ENCODE data around the gene FGF2.
"Not testable (repeated sequence)": the region's sequence is repeated elsewhere in the genome, so short reads cannot be mapped to it uniquely, and the experiment has no call there.

Gene FGF2

GRCh38 chr4:122814426-122814825, 12.2 kb upstream of the FGF2 start:
- no peak for DNase-seq

GRCh38 chr4:122815248-122815647, 11.4 kb upstream of the FGF2 start:
- no peak for DNase-seq

GRCh38 chr4:122816476-122816875, 10.2 kb upstream of the FGF2 start:
- DNase-seq, result no peak

- no peak for DNase-seq
Observed at GRCh38 chr4:122819708-122820449, 6.8 kb upstream of the FGF2 start.

GRCh38 chr4:122821092-122821491, 5.5 kb upstream of the FGF2 start:
- no peak for DNase-seq

GRCh38 chr4:122822466-122822865, 4.2 kb upstream of the FGF2 start:
- no peak for DNase-seq

GRCh38 chr4:122823476-122823875, 3.2 kb upstream of the FGF2 start:
- no peak for DNase-seq

- no peak for DNase-seq
Observed at GRCh38 chr4:122824616-122825015, 2.0 kb upstream of the FGF2 start.

GRCh38 chr4:122826079-122826527, 528 bp upstream of the FGF2 start:
- no peak for DNase-seq

GRCh38 chr4:122827258-122827878, 737 bp downstream of the FGF2 start:
- DNase-seq, result no peak

- no peak for DNase-seq
Observed at GRCh38 chr4:122827879-122828601, 1.4 kb downstream of the FGF2 start.

GRCh38 chr4:122830426-122831095, 3.9 kb downstream of the FGF2 start:
- DNase-seq, result no peak

GRCh38 chr4:122831515-122832196, 5.0 kb downstream of the FGF2 start:
- no peak for DNase-seq

- DNase-seq, result no peak
Observed at GRCh38 chr4:122832732-122833131, 6.1 kb downstream of the FGF2 start.

GRCh38 chr4:122833999-122834398, 7.4 kb downstream of the FGF2 start:
- no peak for DNase-seq

- DNase-seq, result no peak
Observed at GRCh38 chr4:122836941-122837340, 10.3 kb downstream of the FGF2 start.

GRCh38 chr4:122838034-122838433, 11.4 kb downstream of the FGF2 start:
- no peak for DNase-seq

GRCh38 chr4:122842392-122842791, 15.8 kb downstream of the FGF2 start:
- no peak for DNase-seq

GRCh38 chr4:122842984-122843531, 16.4 kb downstream of the FGF2 start:
- DNase-seq, result no peak

- DNase-seq, result not testable (repeated sequence)
Observed at GRCh38 chr4:122844391-122844790, 17.8 kb downstream of the FGF2 start.

- no peak for DNase-seq
Observed at GRCh38 chr4:122845066-122845465, 18.4 kb downstream of the FGF2 start.

GRCh38 chr4:122845760-122846159, 19.1 kb downstream of the FGF2 start:
- DNase-seq, result no peak

All from NCI-H748 treated with DMSO at 0.1 percent for 48 hours (cell line).